ENCODE data around the gene BMPR2. TPM values are rescaled to one million over a fixed set of nuclear protein-coding genes. Genes with fewer than 3 reads are reported as not detected.
"Not testable (repeated sequence)": the region's sequence is repeated elsewhere in the genome, so short reads cannot be mapped to it uniquely, and the experiment has no call there.

BMPR2 gene
- total RNA-seq, 4 donors from 2014 or later = 54.8 to 76.7 (median 67.7) TPM

DNA sequence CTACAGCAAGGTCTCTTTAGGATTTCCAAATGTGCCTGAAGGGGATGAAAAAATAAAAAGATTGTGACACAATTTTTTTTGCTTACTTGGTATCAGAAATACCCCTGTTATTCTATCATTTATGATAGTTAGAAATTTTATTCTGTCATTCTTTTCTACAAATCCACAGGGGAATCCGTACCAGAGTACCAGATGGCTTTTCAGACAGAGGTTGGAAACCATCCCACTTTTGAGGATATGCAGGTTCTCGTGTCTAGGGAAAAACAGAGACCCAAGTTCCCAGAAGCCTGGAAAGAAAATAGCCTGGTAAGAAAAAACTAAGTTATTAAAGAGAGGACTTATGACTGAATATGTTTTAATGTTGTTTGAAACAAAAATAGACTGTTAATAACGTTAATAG lies 166.0 kb downstream of the BMPR2 start:
- 37% methylated on average over 3 of the region's 3 CpGs for WGBS
- intact Hi-C loops (cut with DNase I) = no loop called here
- Histone ChIP-seq H3K4me3 (no peak overlapping the region), H3K27ac (replicated peaks in 1 of 4) (peak overlapping the region in 1 of 4 donors; percentile 42), H3K27me3 (no peaks in the 10 kb centered on the region), H3K36me3 (peaks cover 0 to under 1% (median 0%) of the 10 kb centered on the region in 4 donors), H3K4me1 (peaks cover 0 to 9% (median 6%) of the 10 kb centered on the region in 4 donors), H3K9me3 (no peaks in the 10 kb centered on the region)
- TF ChIP-seq EP300 (IDR thresholded peaks at IDR 0.05) (no peak), POLR2A (IDR thresholded peaks at IDR 0.05; ENCODE audit: low read depth) (no peak), CTCF (IDR thresholded peaks at IDR 0.05) (no peak), POLR2AphosphoS5 (IDR thresholded peaks at IDR 0.05) (no peak)
- DNase-seq (ENCODE audit: extremely low spot score) = no peak

- intact Hi-C loops (cut with DNase I) = no loop called here
- WGBS = 48% methylated on average over 1 of the region's 1 CpG
- H3K4me3 ChIP-seq = no peak overlapping the region
Measured at GRCh38 chr2:202545523-202545922, 169.4 kb downstream of the BMPR2 start.

DNA sequence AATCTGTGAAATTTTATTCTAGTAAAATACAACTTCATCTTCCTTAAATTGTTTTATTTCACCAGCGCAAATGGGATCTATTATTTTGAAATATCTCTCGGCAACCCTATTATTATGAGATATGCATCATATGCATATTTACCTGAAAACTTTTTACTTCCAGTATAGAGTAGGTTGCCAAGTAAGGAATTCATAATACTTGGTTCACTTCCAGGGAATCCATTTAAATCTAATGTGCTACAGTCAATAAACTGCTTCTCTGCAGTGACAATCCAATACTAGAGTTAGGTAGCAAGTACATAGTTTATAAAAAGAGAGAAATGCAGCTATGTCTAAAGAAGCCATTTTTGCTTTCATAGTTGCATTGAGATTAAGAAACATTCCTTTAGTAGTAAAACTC lies 169.8 kb downstream of the BMPR2 start:
- TF ChIP-seq CTCF (IDR thresholded peaks at IDR 0.05) (no peak), POLR2AphosphoS5 (IDR thresholded peaks at IDR 0.05) (no peak), EP300 (IDR thresholded peaks at IDR 0.05) (no peak), POLR2A (IDR thresholded peaks at IDR 0.05; ENCODE audit: low read depth) (no peak)
- WGBS = 96% methylated on average over 2 of the region's 2 CpGs
- Histone ChIP-seq H3K4me3 (no peak overlapping the region), H3K9me3 (no peaks in the 10 kb centered on the region), H3K27me3 (no peaks in the 10 kb centered on the region), H3K36me3 (peaks cover 0 to 22% (median 6%) of the 10 kb centered on the region in 4 donors), H3K4me1 (peaks cover 0 to 9% (median 6%) of the 10 kb centered on the region in 4 donors), H3K27ac (replicated peaks in 1 of 4) (no peak overlapping the region)
- no peak for DNase-seq (ENCODE audit: extremely low spot score)
- intact Hi-C loops (cut with DNase I) = no loop called here

More at GRCh38 chr2:202545523-202545922, 169.4 kb downstream of the BMPR2 start:
- H3K4me1 ChIP-seq = peaks cover 0 to 9% (median 6%) of the 10 kb centered on the region in 4 donors
- TF ChIP-seq POLR2A (IDR thresholded peaks at IDR 0.05; ENCODE audit: low read depth) = no peak
- TF ChIP-seq EP300 (IDR thresholded peaks at IDR 0.05) = no peak
- TF ChIP-seq CTCF (IDR thresholded peaks at IDR 0.05) = no peak
- TF ChIP-seq POLR2AphosphoS5 (IDR thresholded peaks at IDR 0.05) = no peak
- H3K27ac ChIP-seq (replicated peaks in 1 of 4) = no peak overlapping the region
- no peaks in the 10 kb centered on the region for H3K9me3 ChIP-seq
- no peak for DNase-seq (ENCODE audit: extremely low spot score)
- H3K27me3 ChIP-seq = no peaks in the 10 kb centered on the region
- H3K36me3 ChIP-seq = peaks cover 0 to 22% (median 6%) of the 10 kb centered on the region in 4 donors

GRCh38 chr2:202546499-202547141 lies 170.5 kb downstream of the BMPR2 start:
- DNase-seq (ENCODE audit: extremely low spot score); H3K9me3 ChIP-seq; H3K27ac ChIP-seq (replicated peaks in 1 of 4); H3K4me3 ChIP-seq; H3K4me1 ChIP-seq; H3K27me3 ChIP-seq; intact Hi-C loops (cut with DNase I): not testable (repeated sequence)
- H3K36me3 ChIP-seq = peaks cover 0 to 22% (median 6%) of the 10 kb centered on the region in 4 donors
- 92% methylated on average over 13 of the region's 13 CpGs for WGBS

DNA sequence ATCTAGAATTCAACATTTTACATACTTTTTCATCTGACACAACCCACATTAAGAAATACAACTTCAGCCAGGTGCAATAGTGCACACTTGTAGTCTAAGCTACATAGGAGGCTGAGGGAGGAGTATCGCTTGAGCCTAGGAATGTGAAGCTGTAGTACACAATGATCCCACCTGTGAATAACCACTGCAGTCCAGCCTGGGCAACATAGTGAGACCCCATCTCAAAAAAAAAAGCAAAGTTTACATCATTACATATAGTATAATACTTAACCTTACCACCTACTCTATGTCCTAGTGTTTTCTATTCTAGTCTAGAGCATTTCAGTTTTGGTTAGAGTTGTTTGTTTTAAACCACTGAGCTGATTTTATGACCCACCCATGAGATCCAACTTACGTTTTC lies 172.1 kb downstream of the BMPR2 start:
- DNase-seq (ENCODE audit: extremely low spot score) = no peak
- H3K9me3 ChIP-seq = no peaks in the 10 kb centered on the region
- no peak overlapping the region for H3K27ac ChIP-seq (replicated peaks in 1 of 4)
- peaks cover 0 to 33% (median 13%) of the 10 kb centered on the region in 4 donors for H3K36me3 ChIP-seq
- no peak overlapping the region for H3K4me3 ChIP-seq
- no peaks in the 10 kb centered on the region for H3K4me1 ChIP-seq
- no peak for TF ChIP-seq POLR2AphosphoS5 (IDR thresholded peaks at IDR 0.05)
- no peak for TF ChIP-seq EP300 (IDR thresholded peaks at IDR 0.05)
- TF ChIP-seq CTCF (IDR thresholded peaks at IDR 0.05) = no peak
- no peak for TF ChIP-seq POLR2A (IDR thresholded peaks at IDR 0.05; ENCODE audit: low read depth)
- intact Hi-C loops (cut with DNase I) = no loop called here
- H3K27me3 ChIP-seq = no peaks in the 10 kb centered on the region
- WGBS = 95% methylated on average over 2 of the region's 2 CpGs

DNA sequence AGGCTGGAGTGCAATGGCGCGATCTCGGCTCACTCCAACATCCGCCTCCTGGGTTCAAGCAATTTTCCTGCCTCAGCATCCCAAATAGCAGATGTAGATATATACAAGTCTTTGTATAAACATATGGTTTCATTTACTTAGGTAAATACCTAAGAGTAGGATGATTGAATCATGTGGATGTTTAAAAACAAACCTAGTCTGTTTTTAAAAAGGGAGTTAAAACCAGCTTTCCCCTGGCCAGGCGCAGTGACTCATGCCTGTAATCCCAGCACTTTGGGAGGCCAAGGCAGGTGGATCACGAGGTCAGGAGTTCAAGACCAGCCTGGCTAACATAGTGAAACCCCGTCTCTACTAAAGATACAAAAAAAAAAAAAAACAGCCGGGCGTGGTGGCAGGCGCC lies 174.9 kb downstream of the BMPR2 start:
- DNase-seq (ENCODE audit: extremely low spot score); H3K4me1 ChIP-seq; H3K4me3 ChIP-seq; H3K27ac ChIP-seq (replicated peaks in 1 of 4); intact Hi-C loops (cut with DNase I); H3K9me3 ChIP-seq; H3K27me3 ChIP-seq: not testable (repeated sequence)
- WGBS = 90% methylated on average over 10 of the region's 10 CpGs
- peaks cover 9 to 59% (median 36%) of the 10 kb centered on the region in 4 donors for H3K36me3 ChIP-seq

Data from esophagus muscularis mucosa (tissue), 4 donors.